ENCODE results near the gene MAP3K4. TPM values are rescaled to one million over a fixed set of nuclear protein-coding genes. Genes with fewer than 3 reads are reported as not detected.

MAP3K4 gene
- polyA plus RNA-seq (2012; ENCODE audit: missing spikeins) = 20.9 TPM

- DNase-seq (ENCODE audit: insufficient read length) = peak; percentile 59
- TF ChIP-seq POLR2AphosphoS5 (IDR thresholded peaks at IDR 0.05; ENCODE audit: low read depth, low read length) = peak; percentile 45; the same call in 1 of the 2 replicates
- peak; percentile 51; the same call in 1 of the 2 replicates for TF ChIP-seq POLR2A (IDR thresholded peaks at IDR 0.05; ENCODE audit: low read depth, low read length)
- TF ChIP-seq TAF1 (IDR thresholded peaks at IDR 0.05; ENCODE audit: borderline replicate concordance, low read depth, low read length) = peak; percentile 67
- peak; percentile 89 for FAIRE-seq
These were observed at the start of gene MAP3K4 for GRCh38 chr6:160991406-160992060. Gene MAP3K4, plus strand, starts transcription at chr6:160991769. Its CDS starts 163 bp downstream, at chr6:160991932.

- FAIRE-seq (no peak), DNase-seq (ENCODE audit: insufficient read length) (no peak)
- TF ChIP-seq POLR2AphosphoS5 (IDR thresholded peaks at IDR 0.05; ENCODE audit: low read depth, low read length) (no peak), POLR2A (IDR thresholded peaks at IDR 0.05; ENCODE audit: low read depth, low read length) (no peak)
These were observed 47.6 kb upstream of the MAP3K4 start for GRCh38 chr6:160943997-160944396.

GRCh38 chr6:160945516-160946177 lies 45.9 kb upstream of the MAP3K4 start:
- DNase-seq (ENCODE audit: insufficient read length) = no peak
- TF ChIP-seq POLR2A (IDR thresholded peaks at IDR 0.05; ENCODE audit: low read depth, low read length) = no peak
- TF ChIP-seq TAF1 (IDR thresholded peaks at IDR 0.05; ENCODE audit: borderline replicate concordance, low read depth, low read length) = no peak
- TF ChIP-seq POLR2AphosphoS5 (IDR thresholded peaks at IDR 0.05; ENCODE audit: low read depth, low read length) = no peak
- FAIRE-seq = no peak

GRCh38 chr6:160949531-160949930 lies 42.0 kb upstream of the MAP3K4 start:
- no peak for DNase-seq (ENCODE audit: insufficient read length)
- no peak for TF ChIP-seq TAF1 (IDR thresholded peaks at IDR 0.05; ENCODE audit: borderline replicate concordance, low read depth, low read length)
- no peak for TF ChIP-seq POLR2AphosphoS5 (IDR thresholded peaks at IDR 0.05; ENCODE audit: low read depth, low read length)
- no peak for TF ChIP-seq POLR2A (IDR thresholded peaks at IDR 0.05; ENCODE audit: low read depth, low read length)
- FAIRE-seq = no peak

GRCh38 chr6:160950507-160950906 lies 41.1 kb upstream of the MAP3K4 start:
- FAIRE-seq = no peak
- TF ChIP-seq POLR2AphosphoS5 (IDR thresholded peaks at IDR 0.05; ENCODE audit: low read depth, low read length) (no peak), POLR2A (IDR thresholded peaks at IDR 0.05; ENCODE audit: low read depth, low read length) (no peak), TAF1 (IDR thresholded peaks at IDR 0.05; ENCODE audit: borderline replicate concordance, low read depth, low read length) (no peak)
- DNase-seq (ENCODE audit: insufficient read length) = no peak

- DNase-seq (ENCODE audit: insufficient read length) (no peak), FAIRE-seq (no peak)
- TF ChIP-seq POLR2A (IDR thresholded peaks at IDR 0.05; ENCODE audit: low read depth, low read length) (no peak), POLR2AphosphoS5 (IDR thresholded peaks at IDR 0.05; ENCODE audit: low read depth, low read length) (no peak)
These were observed 40.2 kb upstream of the MAP3K4 start for GRCh38 chr6:160951187-160952030.

GRCh38 chr6:160952633-160953281 lies 38.8 kb upstream of the MAP3K4 start:
- no peak for DNase-seq (ENCODE audit: insufficient read length)
- TF ChIP-seq TAF1 (IDR thresholded peaks at IDR 0.05; ENCODE audit: borderline replicate concordance, low read depth, low read length) = no peak
- TF ChIP-seq POLR2AphosphoS5 (IDR thresholded peaks at IDR 0.05; ENCODE audit: low read depth, low read length) = no peak
- TF ChIP-seq POLR2A (IDR thresholded peaks at IDR 0.05; ENCODE audit: low read depth, low read length) = no peak
- FAIRE-seq = no peak

- FAIRE-seq = no peak
- DNase-seq (ENCODE audit: insufficient read length) = no peak
- TF ChIP-seq POLR2AphosphoS5 (IDR thresholded peaks at IDR 0.05; ENCODE audit: low read depth, low read length) (no peak), POLR2A (IDR thresholded peaks at IDR 0.05; ENCODE audit: low read depth, low read length) (no peak), TAF1 (IDR thresholded peaks at IDR 0.05; ENCODE audit: borderline replicate concordance, low read depth, low read length) (no peak)
These were observed 35.9 kb upstream of the MAP3K4 start for GRCh38 chr6:160955508-160956295.

- DNase-seq (ENCODE audit: insufficient read length) (no peak), FAIRE-seq (no peak)
- TF ChIP-seq POLR2A (IDR thresholded peaks at IDR 0.05; ENCODE audit: low read depth, low read length) (no peak), POLR2AphosphoS5 (IDR thresholded peaks at IDR 0.05; ENCODE audit: low read depth, low read length) (no peak), TAF1 (IDR thresholded peaks at IDR 0.05; ENCODE audit: borderline replicate concordance, low read depth, low read length) (no peak)
These were observed 35.1 kb upstream of the MAP3K4 start for GRCh38 chr6:160956300-160957035.

Data from GM12892 (cell line).